Measurements from ENCODE around the gene TRAPPC2L. TPM values are rescaled to one million over a fixed set of nuclear protein-coding genes. Genes with fewer than 3 reads are reported as not detected.

TRAPPC2L gene
- total and polyA plus RNA-seq, 4 donors: 34.2 to 106 (median 48.5) TPM

GRCh38 chr16:88848557-88848956, 8.4 kb upstream of the TRAPPC2L start:
- TF ChIP-seq CTCF (IDR thresholded peaks at IDR 0.05; ENCODE audit: control extremely low read depth, extremely low read depth): no peak
- H3K9ac ChIP-seq (ENCODE audit: insufficient read depth in 1 of 2, low read length in 2 of 2): no peak overlapping the region
- no peaks in the 10 kb centered on the region for H3K27me3 ChIP-seq (ENCODE audit: control insufficient read depth in 3 of 3, insufficient read depth in 3 of 3, low read length in 2 of 3)
- ATAC-seq (ENCODE audit: insufficient read depth, low FRiP score) (no peak), DNase-seq (no peak)
- WGBS, 2 donors: 92 to 93% methylated on average over 21 of the region's 21 CpGs
- H3K27ac ChIP-seq (ENCODE audit: low read depth in 1 of 2, low read length in 1 of 2): no peak overlapping the region
- peaks cover 0 to 24% (median 0%) of the 10 kb centered on the region in 4 donors for H3K36me3 ChIP-seq (ENCODE audit: control insufficient read depth in 4 of 4, insufficient read depth in 4 of 4, low read length in 4 of 4)
- peaks cover 0 to 1% (median 0%) of the 10 kb centered on the region in 5 donors for H3K4me1 ChIP-seq (ENCODE audit: control insufficient read depth in 5 of 5, insufficient read depth in 5 of 5, low read length in 5 of 5)
- no peak overlapping the region for H3K4me3 ChIP-seq
- no peaks in the 10 kb centered on the region for H3K9me3 ChIP-seq (ENCODE audit: control insufficient read depth in 4 of 4, insufficient read depth in 3 of 4, low read length in 3 of 4)

- no peak for TF ChIP-seq CTCF (IDR thresholded peaks at IDR 0.05; ENCODE audit: control extremely low read depth, extremely low read depth)
- Histone ChIP-seq H3K27ac (ENCODE audit: low read depth in 1 of 2, low read length in 1 of 2) (no peak overlapping the region), H3K27me3 (ENCODE audit: control insufficient read depth in 3 of 3, insufficient read depth in 3 of 3, low read length in 2 of 3) (no peaks in the 10 kb centered on the region), H3K4me1 (ENCODE audit: control insufficient read depth in 5 of 5, insufficient read depth in 5 of 5, low read length in 5 of 5) (peaks cover 0 to 4% (median 0%) of the 10 kb centered on the region in 5 donors), H3K4me3 (no peak overlapping the region), H3K36me3 (ENCODE audit: control insufficient read depth in 4 of 4, insufficient read depth in 4 of 4, low read length in 4 of 4) (peaks cover 0 to 24% (median 0%) of the 10 kb centered on the region in 4 donors), H3K9me3 (ENCODE audit: control insufficient read depth in 4 of 4, insufficient read depth in 3 of 4, low read length in 3 of 4) (no peaks in the 10 kb centered on the region), H3K9ac (ENCODE audit: insufficient read depth in 1 of 2, low read length in 2 of 2) (no peak overlapping the region)
- ATAC-seq (ENCODE audit: insufficient read depth, low FRiP score) (no peak), DNase-seq (no peak)
- WGBS, 2 donors: 94 to 96% methylated on average over 32 to 33 of the region's 33 CpGs
Measured at GRCh38 chr16:88850531-88851199, 6.3 kb upstream of the TRAPPC2L start.

GRCh38 chr16:88851616-88852015, 5.3 kb upstream of the TRAPPC2L start:
- DNase-seq: no peak
- H3K9me3 ChIP-seq (ENCODE audit: control insufficient read depth in 4 of 4, insufficient read depth in 3 of 4, low read length in 3 of 4): no peaks in the 10 kb centered on the region
- no peak for ATAC-seq (ENCODE audit: insufficient read depth, low FRiP score)
- no peak overlapping the region for H3K4me3 ChIP-seq
- no peak overlapping the region for H3K27ac ChIP-seq (ENCODE audit: low read depth in 1 of 2, low read length in 1 of 2)
- WGBS, 2 donors: 89 to 95% methylated on average over 19 of the region's 19 CpGs
- peaks cover 0 to 24% (median 0%) of the 10 kb centered on the region in 4 donors for H3K36me3 ChIP-seq (ENCODE audit: control insufficient read depth in 4 of 4, insufficient read depth in 4 of 4, low read length in 4 of 4)
- peaks cover 0 to 11% (median 0%) of the 10 kb centered on the region in 5 donors for H3K4me1 ChIP-seq (ENCODE audit: control insufficient read depth in 5 of 5, insufficient read depth in 5 of 5, low read length in 5 of 5)
- H3K27me3 ChIP-seq (ENCODE audit: control insufficient read depth in 3 of 3, insufficient read depth in 3 of 3, low read length in 2 of 3): no peaks in the 10 kb centered on the region
- no peak for TF ChIP-seq CTCF (IDR thresholded peaks at IDR 0.05; ENCODE audit: control extremely low read depth, extremely low read depth)
- no peak overlapping the region for H3K9ac ChIP-seq (ENCODE audit: insufficient read depth in 1 of 2, low read length in 2 of 2)

All from lung (tissue), 12 donors.